HG03025 (cell line): ENCODE results near the gene TCHH.
"Not testable (repeated sequence)": the region's sequence is repeated elsewhere in the genome, so short reads cannot be mapped to it uniquely, and the experiment has no call there.

ENCODE experiments used
- ATAC-seq: cut with Tn5 transposase; IDR thresholded peaks from one replicate; pipeline ENCODE4 v1.9.1; 2021; ENCODE audit warnings: mild to moderate bottlenecking, moderate library complexity; ENCODE audit not compliant: unreplicated experiment, low FRiP score

The TCHH gene

GRCh38 chr1:152115344-152115743 lies at the start of gene TCHH:
TSS of gene TCHH (minus strand) at chr1:152115444. CDS start at chr1:152114080, 1,364 bp downstream.
- no peak for ATAC-seq

- ATAC-seq = no peak
These were observed 49.4 kb upstream of the TCHH start for GRCh38 chr1:152164517-152165136.

GRCh38 chr1:152162792-152163463 lies 47.7 kb upstream of the TCHH start:
- ATAC-seq = no peak

GRCh38 chr1:152160576-152160975 lies 45.3 kb upstream of the TCHH start:
- no peak for ATAC-seq

GRCh38 chr1:152159144-152159543 lies 43.9 kb upstream of the TCHH start, which contains the start of gene RPTN:
TSS of gene RPTN (minus strand) at chr1:152159228. CDS start at chr1:152157889, 1,339 bp downstream.
- ATAC-seq = no peak

GRCh38 chr1:152153996-152154395 lies 38.8 kb upstream of the TCHH start:
- no peak for ATAC-seq

- ATAC-seq = no peak
These were observed 36.4 kb upstream of the TCHH start for GRCh38 chr1:152151646-152152045.

- ATAC-seq = no peak
These were observed 33.7 kb upstream of the TCHH start for GRCh38 chr1:152148981-152149380.

GRCh38 chr1:152148051-152148450 lies 32.8 kb upstream of the TCHH start:
- ATAC-seq = no peak

- no peak for ATAC-seq
These were observed 30.5 kb upstream of the TCHH start for GRCh38 chr1:152145769-152146168.

GRCh38 chr1:152144674-152145183 lies 29.5 kb upstream of the TCHH start:
- not testable (repeated sequence) for ATAC-seq

- ATAC-seq = no peak
These were observed 28.1 kb upstream of the TCHH start for GRCh38 chr1:152143150-152143887.

GRCh38 chr1:152141971-152142584 lies 26.8 kb upstream of the TCHH start:
- ATAC-seq = no peak

GRCh38 chr1:152137215-152137614 lies 22.0 kb upstream of the TCHH start:
- no peak for ATAC-seq

GRCh38 chr1:152130186-152130585 lies 14.9 kb upstream of the TCHH start:
- no peak for ATAC-seq

GRCh38 chr1:152127673-152128072 lies 12.4 kb upstream of the TCHH start:
- ATAC-seq = no peak

GRCh38 chr1:152125834-152126443 lies 10.7 kb upstream of the TCHH start:
- no peak for ATAC-seq

GRCh38 chr1:152118915-152119314 lies 3.7 kb upstream of the TCHH start:
- no peak for ATAC-seq

GRCh38 chr1:152112885-152113432 lies 2.3 kb downstream of the TCHH start:
- ATAC-seq = no peak
